Posterior cingulate gyrus (tissue), 11 donors: Measurements from ENCODE around the gene GPR135.
"Not testable (repeated sequence)": the region's sequence is repeated elsewhere in the genome, so short reads cannot be mapped to it uniquely, and the experiment has no call there.

Experiments used
- DNase-seq, 10 donors: peaks; one replicate each; pipeline versions ENCODE4 v3.0.0 to v3.0.0-alpha.2; 2020 to 2021; ENCODE audit warnings: mixed read lengths in 3 of 10
- intact Hi-C: fragments of 100-400 bp; cut with DNase I; formaldehyde crosslinking; loops from one replicate; pipeline ENCODE4 v1.15.1; 2023

GPR135 gene

DNA sequence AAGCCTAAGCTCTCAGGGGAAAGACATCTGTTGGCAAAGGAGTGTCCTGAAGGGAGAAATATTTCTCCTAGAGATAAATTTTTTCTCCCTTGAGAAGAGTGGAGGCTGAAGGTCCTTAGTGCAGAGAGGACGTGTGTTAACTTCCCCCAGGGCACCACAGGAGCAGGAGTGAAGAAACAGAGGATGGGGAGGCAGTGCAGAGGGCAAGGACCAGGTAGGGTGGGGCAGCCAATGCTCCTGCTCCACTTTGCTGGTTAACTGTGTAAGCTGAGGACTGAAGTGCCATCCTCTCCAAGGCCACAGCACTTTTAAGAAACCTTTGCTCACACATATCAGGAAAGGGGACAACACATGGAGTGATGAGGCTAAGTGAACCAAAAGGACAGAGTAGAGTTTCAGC lies 15.0 kb upstream of the GPR135 start:
- intact Hi-C loops = no loop called here
- DNase-seq = no peak

DNA sequence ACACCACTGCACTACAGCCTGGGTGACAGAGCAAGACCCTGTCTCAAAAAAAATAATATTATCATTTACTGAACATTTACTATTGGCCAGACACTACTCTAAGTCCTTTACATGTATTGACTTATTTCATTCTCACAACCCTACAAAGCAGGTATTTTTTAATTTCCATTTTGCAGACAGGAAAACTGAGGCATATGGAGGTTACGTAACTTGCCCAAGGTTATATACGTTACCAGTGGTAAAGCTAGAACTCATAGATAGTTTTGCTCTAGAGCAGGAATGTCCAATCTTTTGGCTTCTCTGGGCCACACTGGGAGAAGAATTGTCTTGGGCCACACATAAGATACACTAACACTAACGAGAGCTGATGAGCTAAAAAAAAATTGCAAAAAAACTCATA lies 13.4 kb upstream of the GPR135 start:
- DNase-seq = no peak
- intact Hi-C loops = no loop called here

DNA sequence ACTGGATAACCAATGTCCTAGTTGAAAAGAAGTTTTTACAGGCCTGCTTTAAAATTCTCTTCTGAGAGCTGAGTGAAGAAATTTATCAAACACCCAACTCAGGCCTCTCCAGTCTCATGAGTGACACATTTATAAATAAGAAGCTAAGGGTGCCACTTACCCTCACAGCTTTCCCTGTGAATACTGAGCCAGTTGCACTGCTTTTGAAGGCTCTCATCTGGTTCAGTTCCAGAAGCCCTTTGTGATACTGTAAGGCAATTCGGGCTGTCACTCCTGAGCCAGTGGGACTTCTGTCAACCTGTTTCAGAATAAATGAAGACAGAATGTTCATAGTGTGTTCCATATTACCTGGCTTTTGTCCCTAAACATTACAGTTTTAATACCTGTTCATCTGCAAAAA lies 10.5 kb upstream of the GPR135 start:
- intact Hi-C loops = no loop called here
- no peak for DNase-seq

- no peak for DNase-seq
- intact Hi-C loops = no loop called here
Measured at GRCh38 chr14:59474172-59474571, 9.0 kb upstream of the GPR135 start.

GRCh38 chr14:59464486-59465315 lies 479 bp downstream of the GPR135 start:
- intact Hi-C loops = loop anchor here (2.0 kb wide), 1 partner anchor 20 kb away; the partner anchor contains the start of genes JKAMP and L3HYPDH
- peak; percentile 37 to 94 (median 62) for DNase-seq

- peak in 6 of 10 donors; percentile 9 to 87 (median 65) for DNase-seq
- intact Hi-C loops = loop anchor here (2.0 kb wide), 1 partner anchor 21 kb away; the partner anchor contains the start of genes JKAMP and L3HYPDH
Measured at GRCh38 chr14:59463787-59464485, 1.2 kb downstream of the GPR135 start.

DNA sequence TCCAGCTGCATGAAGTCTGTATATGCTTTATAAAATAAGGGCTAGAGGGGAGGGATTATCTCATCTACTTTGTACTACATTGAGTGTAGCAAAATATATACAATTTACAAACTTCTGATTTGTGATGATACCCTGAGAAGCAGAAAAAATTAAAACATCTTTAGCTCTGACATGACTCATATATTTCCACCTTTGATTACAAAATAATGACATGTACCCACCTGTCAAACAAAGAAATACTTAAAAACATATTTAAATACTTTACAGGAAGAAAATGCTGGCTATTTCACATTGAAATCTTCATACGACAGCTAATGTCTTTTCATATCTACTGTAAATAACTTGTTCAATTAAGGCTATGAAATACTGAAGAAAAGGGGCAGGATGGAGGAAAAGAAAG lies 3.3 kb downstream of the GPR135 start:
- DNase-seq = no peak
- intact Hi-C loops = no loop called here

- no peak for DNase-seq
- intact Hi-C loops = no loop called here
Measured at GRCh38 chr14:59460378-59460777, 4.8 kb downstream of the GPR135 start.

DNA sequence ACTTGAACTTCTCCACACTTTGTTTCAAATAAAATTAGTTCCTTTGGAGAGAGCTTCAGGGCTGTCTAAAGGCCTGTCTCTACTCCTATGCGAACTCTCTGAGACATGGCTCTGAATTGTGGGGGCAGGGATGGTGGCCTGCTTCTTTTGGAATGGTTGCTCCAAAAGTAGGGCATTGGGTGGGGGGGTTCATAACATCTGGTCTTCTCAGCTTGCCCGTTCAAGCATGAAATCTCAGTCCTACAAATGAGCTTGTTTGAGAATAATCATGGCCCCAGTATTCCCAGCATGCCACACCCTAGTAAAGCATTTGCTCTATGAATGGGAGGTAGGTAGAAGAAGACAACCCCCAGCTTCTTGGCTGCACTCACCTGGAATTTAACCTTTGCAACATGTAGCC lies 6.7 kb downstream of the GPR135 start:
- DNase-seq = no peak
- intact Hi-C loops = no loop called here

- no peak for DNase-seq
- intact Hi-C loops = no loop called here
Measured at GRCh38 chr14:59455411-59455810, 9.8 kb downstream of the GPR135 start.

DNA sequence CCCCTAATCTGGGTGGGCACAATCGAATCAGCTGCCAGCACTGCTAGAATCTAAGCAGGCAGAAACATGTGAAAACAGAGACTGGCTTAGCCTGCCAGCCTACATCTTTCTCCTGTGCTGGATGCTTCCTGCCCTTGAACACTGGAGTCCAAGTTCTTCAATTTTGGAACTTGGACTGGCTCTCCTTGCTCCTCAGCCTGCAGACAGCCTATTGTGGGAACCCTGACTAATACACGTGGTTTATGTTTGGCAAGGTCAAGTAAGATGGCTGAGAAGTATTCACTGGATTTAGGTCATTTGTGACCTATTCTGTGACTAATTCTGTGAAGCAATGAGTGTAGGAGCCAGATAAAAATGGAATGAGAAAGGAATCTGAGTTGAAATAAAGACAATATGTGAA lies 11.0 kb downstream of the GPR135 start:
- no peak for DNase-seq
- intact Hi-C loops = no loop called here

- DNase-seq = no peak
- intact Hi-C loops = no loop called here
Measured at GRCh38 chr14:59451849-59452248, 13.3 kb downstream of the GPR135 start.

GRCh38 chr14:59450716-59451115 lies 14.5 kb downstream of the GPR135 start:
- intact Hi-C loops = no loop called here
- DNase-seq = no peak

DNA sequence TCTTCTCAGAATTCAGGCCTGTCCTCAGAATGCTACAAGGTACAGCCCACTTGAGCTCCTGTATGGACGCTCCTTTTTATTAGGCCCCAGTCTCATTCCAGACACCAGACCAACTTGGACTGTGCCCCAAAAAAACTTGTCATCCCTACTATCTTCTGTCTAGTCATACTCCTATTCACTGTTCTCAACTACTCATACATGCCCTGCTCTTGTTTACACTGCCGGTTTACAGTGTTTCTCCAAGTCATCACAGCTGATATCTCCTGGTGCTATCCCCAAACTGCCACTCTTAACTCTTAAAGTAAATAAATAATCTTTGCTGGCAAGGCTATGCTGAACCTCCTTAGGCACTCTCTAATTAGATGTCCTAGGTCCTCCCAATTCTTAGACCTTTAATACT lies 16.5 kb downstream of the GPR135 start:
- DNase-seq, intact Hi-C loops: not testable (repeated sequence)

GRCh38 chr14:59439256-59439965 lies 25.8 kb downstream of the GPR135 start:
- intact Hi-C loops = no loop called here
- no peak for DNase-seq

DNA sequence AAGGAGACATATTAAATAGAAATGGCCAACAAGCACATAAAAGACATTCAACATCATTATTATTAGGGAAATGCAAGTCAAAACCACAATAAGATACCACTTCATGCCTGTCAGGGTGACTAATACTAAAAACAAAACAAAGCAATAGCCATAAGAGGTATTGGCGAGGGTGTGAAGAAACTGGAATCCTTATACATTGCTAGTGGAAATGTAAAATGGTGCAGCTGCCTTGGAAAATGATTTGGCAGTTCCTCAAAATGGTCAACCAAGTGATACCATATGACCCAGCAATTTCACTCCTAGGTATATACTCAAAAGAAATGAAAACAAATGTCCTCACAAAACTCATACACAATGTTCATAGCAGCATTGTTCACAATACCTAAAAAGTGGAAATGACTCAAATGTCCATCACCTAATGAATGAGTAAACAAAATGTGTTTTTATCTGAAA lies 27.0 kb downstream of the GPR135 start:
- no peak for DNase-seq
- intact Hi-C loops = no loop called here

GRCh38 chr14:59435987-59436386 lies 29.2 kb downstream of the GPR135 start:
- DNase-seq = no peak
- intact Hi-C loops = no loop called here

DNA sequence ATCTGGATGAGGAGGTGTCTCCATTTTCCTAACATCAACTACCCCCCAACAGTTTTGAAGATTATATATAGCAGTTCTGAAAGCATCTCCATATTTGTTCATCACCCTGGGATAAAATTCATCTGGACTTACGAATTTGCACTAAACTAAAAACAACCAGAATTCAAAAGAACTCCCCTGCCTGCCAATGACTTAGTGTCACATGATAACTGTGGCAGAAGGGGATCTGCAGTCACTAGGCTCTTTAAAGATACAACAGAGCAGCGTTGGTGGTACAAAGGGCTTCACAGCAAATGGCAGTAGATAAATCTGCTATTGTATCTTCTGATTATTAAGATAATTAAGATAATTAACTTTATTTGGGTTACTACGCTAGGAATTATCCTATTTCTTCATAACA lies 30.1 kb downstream of the GPR135 start:
- intact Hi-C loops = no loop called here

GRCh38 chr14:59429790-59430189 lies 35.4 kb downstream of the GPR135 start:
- intact Hi-C loops = no loop called here
- no peak for DNase-seq

More for the DNA sequence above, 30.1 kb downstream of the GPR135 start:
- DNase-seq = no peak

DNA sequence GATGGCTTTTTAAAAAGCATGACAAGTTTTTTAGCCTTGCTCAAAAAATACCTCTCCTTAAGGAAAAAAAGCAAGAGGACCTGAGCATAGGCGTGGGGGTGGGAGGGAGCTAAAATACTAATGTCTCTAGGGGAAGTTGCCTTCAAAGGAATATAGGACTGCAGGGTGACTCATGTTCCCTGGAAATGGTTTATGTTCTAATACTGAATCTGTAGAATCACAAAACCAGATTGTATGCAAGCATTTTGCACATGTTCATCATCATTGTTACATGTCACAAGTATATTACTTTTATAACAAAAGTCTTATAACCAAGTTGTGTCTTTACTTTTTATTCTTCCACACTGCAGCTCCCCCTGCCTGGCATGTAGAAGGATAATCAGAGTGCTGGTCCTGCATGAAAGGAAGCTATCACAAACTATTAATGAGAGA lies 36.6 kb downstream of the GPR135 start:
- DNase-seq = peak in 1 of 10 donors; percentile 14
- intact Hi-C loops = no loop called here
